HEK293 (cell line): ENCODE data around the gene ATP8B4.

Experiments used
- HOXA7 ChIP-seq: sonication (generic); formaldehyde crosslinking; IDR thresholded peaks from 2 replicates; pipeline ENCODE4 v1.8.1; 2022; ENCODE audit warnings: missing genetic modification reagents, borderline replicate concordance
- REPIN1 ChIP-seq: fragments of 450-650 bp; formaldehyde crosslinking; IDR thresholded peaks from 2 replicates; pipeline ENCODE4 v1.5.1; 2017; ENCODE audit warnings: missing biosample characterization, missing genetic modification characterization, low read depth
- ZBTB7A ChIP-seq: fragments of 450-650 bp; formaldehyde crosslinking; IDR thresholded peaks from 2 replicates; pipeline ENCODE4 v1.5.1; 2016; ENCODE audit warnings: low read depth, missing biosample characterization, missing genetic modification characterization
- ZNF10 ChIP-seq: fragments of 450-650 bp; formaldehyde crosslinking; IDR thresholded peaks from 2 replicates; pipeline ENCODE4 v1.5.1; 2017; ENCODE audit warnings: missing biosample characterization, missing genetic modification characterization
- ZNF114 ChIP-seq: fragments of 450-650 bp; formaldehyde crosslinking; IDR thresholded peaks from 2 replicates; pipeline ENCODE4 v1.5.0; 2017; ENCODE audit warnings: missing biosample characterization, missing genetic modification characterization
- ZNF19 ChIP-seq: fragments of 450-650 bp; formaldehyde crosslinking; IDR thresholded peaks from 2 replicates; pipeline ENCODE4; 2016; ENCODE audit warnings: missing biosample characterization, missing genetic modification characterization, low read depth
- ZNF266 ChIP-seq: fragments of 450-650 bp; formaldehyde crosslinking; IDR thresholded peaks from 2 replicates; pipeline ENCODE4 v1.5.1; 2016; ENCODE audit warnings: missing biosample characterization, missing genetic modification characterization, low read depth
- ZNF48 ChIP-seq: fragments of 450-650 bp; formaldehyde crosslinking; IDR thresholded peaks from 2 replicates; pipeline ENCODE4 v1.5.1; 2016; ENCODE audit warnings: missing biosample characterization, missing genetic modification characterization
- ZNF529 ChIP-seq: fragments of 450-650 bp; formaldehyde crosslinking; IDR thresholded peaks from 2 replicates; pipeline ENCODE4 v1.5.1; 2017; ENCODE audit warnings: missing genetic modification characterization, missing biosample characterization; ENCODE audit not compliant: insufficient replicate concordance
- ZNF747 ChIP-seq: fragments of 450-650 bp; formaldehyde crosslinking; IDR thresholded peaks from 2 replicates; pipeline ENCODE4 v1.5.1; 2016; ENCODE audit warnings: missing biosample characterization, missing genetic modification characterization
- ZNF837 ChIP-seq: fragments of 450-650 bp; formaldehyde crosslinking; IDR thresholded peaks from 2 replicates; pipeline ENCODE4 v1.5.1; 2016; ENCODE audit warnings: missing biosample characterization, missing genetic modification characterization
- TF ChIP-seq, protein P1 (sequence below): fragments of 450-650 bp; formaldehyde crosslinking; IDR thresholded peaks from 2 replicates; pipeline ENCODE4 v1.5.1; 2016; ENCODE audit warnings: missing biosample characterization, missing genetic modification characterization

- TF ChIP-seq ZNF10 (tag by site-specific recombination) (no peak), ZNF266 (no peak), ZNF48 (tag by site-specific recombination) (no peak), HOXA7 (CRISPR knock-in tag) (no peak), ZNF837 (tag by site-specific recombination) (no peak), REPIN1 (tag by site-specific recombination) (no peak), ZNF747 (no peak), ZBTB7A (no peak), ZNF114 (tag by site-specific recombination) (no peak), ZNF19 (tag by site-specific recombination) (no peak), ZNF529 (no peak)
- TF ChIP-seq, protein P1, sequence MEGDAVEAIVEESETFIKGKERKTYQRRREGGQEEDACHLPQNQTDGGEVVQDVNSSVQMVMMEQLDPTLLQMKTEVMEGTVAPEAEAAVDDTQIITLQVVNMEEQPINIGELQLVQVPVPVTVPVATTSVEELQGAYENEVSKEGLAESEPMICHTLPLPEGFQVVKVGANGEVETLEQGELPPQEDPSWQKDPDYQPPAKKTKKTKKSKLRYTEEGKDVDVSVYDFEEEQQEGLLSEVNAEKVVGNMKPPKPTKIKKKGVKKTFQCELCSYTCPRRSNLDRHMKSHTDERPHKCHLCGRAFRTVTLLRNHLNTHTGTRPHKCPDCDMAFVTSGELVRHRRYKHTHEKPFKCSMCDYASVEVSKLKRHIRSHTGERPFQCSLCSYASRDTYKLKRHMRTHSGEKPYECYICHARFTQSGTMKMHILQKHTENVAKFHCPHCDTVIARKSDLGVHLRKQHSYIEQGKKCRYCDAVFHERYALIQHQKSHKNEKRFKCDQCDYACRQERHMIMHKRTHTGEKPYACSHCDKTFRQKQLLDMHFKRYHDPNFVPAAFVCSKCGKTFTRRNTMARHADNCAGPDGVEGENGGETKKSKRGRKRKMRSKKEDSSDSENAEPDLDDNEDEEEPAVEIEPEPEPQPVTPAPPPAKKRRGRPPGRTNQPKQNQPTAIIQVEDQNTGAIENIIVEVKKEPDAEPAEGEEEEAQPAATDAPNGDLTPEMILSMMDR (tag by site-specific recombination), result no peak
These were observed 21.9 kb upstream of the ATP8B4 start for GRCh38 chr15:50140983-50141382.
